K562 (cell line): ENCODE measurements around the gene CENPE. TPM values are rescaled to one million over a fixed set of nuclear protein-coding genes. Genes with fewer than 3 reads are reported as not detected.

ENCODE experiments used
- ATAC-seq: fragments of 200-7000 bp; cut with Tn5 transposase; 3 replicates; pipeline ENCODE4 v1.9.1; 2020; ENCODE audit warnings: moderate library complexity
- BruUV-seq: library from RNA; stranded (reverse); fragments of 400-500 nt; replicated peaks from 2 replicates; lab custom pipeline; 2021; lab: Mats Ljungman, UMichigan
- CTCF ChIA-PET: fragments of 300-600 bp; formaldehyde crosslinking; extraction: SDS; loops from one replicate; lab custom pipeline; 2021; ENCODE audit warnings: low intra/inter-chr PET ratio; lab: Yijun Ruan, JAX
- POLR2A ChIA-PET: fragments of 300-600, 350-650 bp; sonication (Branson Sonifier 250); formaldehyde crosslinking; extraction: SDS; loops from one replicate; lab custom pipeline; 2021; ENCODE audit warnings: antibody characterized with exemption, inconsistent platforms; lab: Yijun Ruan, JAX
- DNase-seq, 4 experiments: peaks; one replicate each; pipeline versions ENCODE4 v3.0.0 to v3.0.0-alpha.2; 2011 to 2018; ENCODE audit warnings: low spot score in 3 of 4, mixed read lengths in 3 of 4; ENCODE audit errors: extremely low read depth in 1 of 4
- FAIRE-seq: peaks from 2 replicates; lab custom pipeline; 2011; peaks lifted over from hg19 to GRCh38; lab: Jason Lieb, UNC
- H2AFZ ChIP-seq: 2 replicates; pipeline ENCODE4 v1.6.0; 2011; ENCODE audit warnings: low read depth, low read length, control low read depth, inconsistent platforms
- H3K27ac ChIP-seq: fragments of 200-600 bp; 3 replicates; pipeline ENCODE4 v1.8.0; 2011; ENCODE audit warnings: low read depth, mild to moderate bottlenecking, control low read depth, inconsistent platforms, low read length, moderate library complexity, mixed read lengths; ENCODE audit errors: extremely low read depth
- H3K27me3 ChIP-seq, 2 experiments: fragments of 300-600 bp in 1 of 2; 2 replicates in 1 of 2; 3 replicates in 1 of 2; pipeline versions ENCODE4 v1.6.0 to v1.8.0; 2011; ENCODE audit warnings: inconsistent platforms in 2 of 2, low read length in 2 of 2, mild to moderate bottlenecking in 1 of 2, mixed read lengths in 1 of 2, moderate library complexity in 1 of 2; ENCODE audit not compliant: control insufficient read depth in 2 of 2, insufficient read depth in 2 of 2
- H3K36me3 ChIP-seq: fragments of 300-600 bp; 3 replicates; pipeline ENCODE4 v1.8.0; 2011; ENCODE audit warnings: mild to moderate bottlenecking, low read length, inconsistent platforms; ENCODE audit not compliant: control insufficient read depth, insufficient read depth
- H3K4me1 ChIP-seq, 2 experiments: fragments of 200-600 bp in 1 of 2; replicated peaks in 1 of 2; 2 replicates in 1 of 2; 3 replicates in 1 of 2; pipeline versions ENCODE4 v1.5.1 to v1.8.0; 2011; ENCODE audit warnings: inconsistent platforms in 2 of 2, low read length in 2 of 2, mild to moderate bottlenecking in 1 of 2, mixed read lengths in 1 of 2, moderate library complexity in 1 of 2; ENCODE audit not compliant: control insufficient read depth in 2 of 2, insufficient read depth in 2 of 2
- H3K4me2 ChIP-seq: 2 replicates; pipeline ENCODE4 v1.6.1; 2011; ENCODE audit warnings: low read length, control low read depth, inconsistent platforms, mixed read lengths; ENCODE audit not compliant: insufficient read depth
- H3K4me3 ChIP-seq: fragments of 200-600 bp; sonication (generic), shearing (Covaris generic); 2 replicates; pipeline ENCODE4 v1.5.1; 2016; ENCODE audit warnings: control low read depth, inconsistent platforms
- H3K79me2 ChIP-seq: fragments of 200-600 bp; 3 replicates; pipeline ENCODE4 v1.8.0; 2011; ENCODE audit warnings: low read length, inconsistent platforms; ENCODE audit not compliant: control insufficient read depth, insufficient read depth
- H3K9ac ChIP-seq, 2 experiments: 2 replicates each; pipeline versions ENCODE4 v1.6.0 to v1.6.1; 2011; ENCODE audit warnings: low read depth in 2 of 2, low read length in 2 of 2, control low read depth in 1 of 2, inconsistent platforms in 1 of 2, mild to moderate bottlenecking in 1 of 2, mixed read lengths in 1 of 2; ENCODE audit not compliant: insufficient read depth in 1 of 2
- H3K9me1 ChIP-seq: one replicate; pipeline ENCODE4 v1.6.0; 2011; ENCODE audit warnings: inconsistent platforms, mild to moderate bottlenecking, low read length, moderate library complexity; ENCODE audit not compliant: control insufficient read depth, insufficient read depth
- H3K9me3 ChIP-seq: replicated peaks from 2 replicates; pipeline ENCODE4 v1.5.1; 2011; ENCODE audit warnings: low read depth, low read length, inconsistent platforms; ENCODE audit not compliant: control insufficient read depth, insufficient read depth
- H4K20me1 ChIP-seq: replicated peaks from 2 replicates; pipeline ENCODE4 v1.6.1; 2011; ENCODE audit warnings: low read length, inconsistent platforms, mixed read lengths; ENCODE audit not compliant: control insufficient read depth, insufficient read depth
- ARID2 ChIP-seq: fragments of 450-650 bp; IDR thresholded peaks from 2 replicates; pipeline ENCODE4 v1.6.1; 2017; ENCODE audit warnings: antibody characterized with exemption, mild to moderate bottlenecking
- BHLHE40 ChIP-seq: IDR thresholded peaks from 2 replicates; pipeline ENCODE4 v1.6.1; 2011; ENCODE audit warnings: low read length, improper control_type of control experiment
- DEAF1 ChIP-seq: fragments of 450-650 bp; formaldehyde crosslinking; IDR thresholded peaks from 2 replicates; pipeline ENCODE4 v1.4.0; 2020; ENCODE audit warnings: mild to moderate bottlenecking, moderate library complexity
- FOXP1 ChIP-seq: sonication (generic); formaldehyde crosslinking; IDR thresholded peaks from 2 replicates; pipeline ENCODE4 v1.8.0; 2022; ENCODE audit warnings: mild to moderate bottlenecking, missing genetic modification reagents
- REST ChIP-seq, 2 experiments: fragments of 450-650 bp; formaldehyde crosslinking in 1 of 2; IDR thresholded peaks; 2 replicates each; pipeline versions ENCODE4 v1.4.0 to v1.6.1; 2014 to 2020; ENCODE audit warnings: mild to moderate bottlenecking in 2 of 2, borderline replicate concordance in 1 of 2, low read depth in 1 of 2
- TAF1 ChIP-seq: IDR thresholded peaks from 2 replicates; pipeline ENCODE4 v1.6.1; 2011; ENCODE audit warnings: mild to moderate bottlenecking, low read length, moderate library complexity; ENCODE audit not compliant: insufficient read depth, control insufficient read depth, severe bottlenecking; ENCODE audit errors: extremely low read depth
- ZNF639 ChIP-seq, 2 experiments: fragments of 200-800 bp in 1 of 2; sonication (Bioruptor generic) in 1 of 2; sonication (generic) in 1 of 2; formaldehyde crosslinking in 1 of 2; IDR thresholded peaks in 1 of 2; conservative IDR thresholded peaks in 1 of 2; 2 replicates each; pipeline versions ENCODE4 v1.5.0 to v1.6.1; 2016 to 2020; ENCODE audit warnings: missing compliant biosample characterization in 1 of 2, missing genetic modification characterization in 1 of 2, missing genetic modification reagents in 1 of 2
- WGBS: fragments of 100-300 bp; shearing (Covaris generic); methylation state at CpG from one replicate; pipeline ENCODE4 v1.1.6; 2016; ENCODE audit warnings: low coverage, mixed read lengths; ENCODE audit not compliant: insufficient coverage; ENCODE audit errors: missing lambda C conversion rate; 5-methylcytosine and 5-hydroxymethylcytosine counted together
- in situ Hi-C: fragments of 300-500 bp; cut with MboI; formaldehyde crosslinking; loops from 4 replicates; pipeline ENCODE4 v1.15.0; 2018; ENCODE audit warnings: inconsistent platforms, mixed read lengths
- intact Hi-C: fragments of 100-400 bp; cut with micrococcal nuclease; formaldehyde crosslinking; loops from 2 replicates; pipeline ENCODE4 v1.14.2; 2022
- polyA plus RNA-seq, 8 experiments: library from polyadenylated mRNA; depleted of rRNA in 4 of 8; stranded (reverse) in 5 of 8; unstranded in 3 of 8; fragments of >200 nt; fragmentation: Nextera tagmentation in 2 of 8; fragmentation: Illumina TruSeq in 1 of 8; extraction: Ambion mirVana in 2 of 8; extraction: Trizol in 1 of 8; gene quantifications; 2 replicates each; pipeline versions ENCODE4 v1.2.1 to v1.2.3, GENCODE V29; 2011 to 2014; ENCODE audit warnings: inconsistent platforms in 1 of 8, missing spikeins in 1 of 8
- total RNA-seq, 7 experiments: library from RNA; depleted of rRNA in 6 of 7; stranded (reverse); fragments of >200 nt in 6 of 7; fragmentation: Illumina TruSeq in 2 of 7; extraction: Trizol in 2 of 7; gene quantifications; 2 replicates each; pipeline versions ENCODE4 v1.2.1 to v1.2.3, GENCODE V29; 2011 to 2021; ENCODE audit warnings: low replicate concordance in 1 of 7

Gene CENPE
- total and polyA plus RNA-seq, 9 of the 15 experiments (the other 6 are each of a cell fraction or from before 2014, with no cell fraction given), result 9.9 to 53.2 (median 27.4) TPM

DNA sequence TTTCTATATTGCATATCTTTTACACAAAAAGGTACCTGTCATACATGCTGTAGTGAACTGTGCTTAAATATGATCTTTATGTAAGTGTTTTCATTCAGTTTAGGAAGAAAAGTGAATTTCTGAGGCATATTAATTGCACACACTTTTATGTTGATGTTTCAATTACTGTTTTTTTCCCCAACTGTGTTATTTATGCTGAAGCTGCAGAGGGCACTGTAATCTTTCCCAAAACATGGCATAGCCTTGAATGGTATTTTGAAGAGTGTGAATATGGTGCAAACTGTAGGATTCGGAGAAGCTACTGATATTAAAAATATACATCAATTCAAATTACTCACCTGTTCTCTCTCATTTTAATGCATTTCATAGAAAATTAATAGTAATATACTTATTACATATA lies 6.0 kb upstream of the CENPE start:
- no peak overlapping the region for H3K4me2 ChIP-seq
- no peaks in the 10 kb centered on the region for H3K36me3 ChIP-seq
- whole genome bisulfite sequencing, result 4% methylated on average over 1 of the region's 1 CpG
- no peaks in the 10 kb centered on the region for H3K9me3 ChIP-seq
- H3K4me1 ChIP-seq, result no peaks in the 10 kb centered on the region
- ChIA-PET POLR2A (interaction anchor here (0.6 kb wide), 1 partner anchor 743 kb away, joined by 3 read pairs; no protein-coding TSS in a partner anchor), CTCF (interaction anchor here (0.6 to 1.3 kb wide), 3 partner anchors 563 to 729 kb away, joined by 3 to 5 read pairs (median 4); no protein-coding TSS in a partner anchor)
- no peak overlapping the region for H3K4me3 ChIP-seq
- in situ Hi-C loops (loop anchor here (25.0 kb wide), 2 partner anchors 583 to 733 kb away; no protein-coding TSS in a partner anchor), intact Hi-C loops (loop anchor here (10.0 kb wide), 1 partner anchor 271 kb away; no protein-coding TSS in a partner anchor)
- H3K9ac ChIP-seq, result no peak overlapping the region
- no peaks in the 10 kb centered on the region for H3K27me3 ChIP-seq
- no peaks in the 10 kb centered on the region for H3K79me2 ChIP-seq
- peak; percentile 54; the same call in 2 of the 3 replicates for ATAC-seq
- no peaks in the 10 kb centered on the region for H4K20me1 ChIP-seq
- H3K27ac ChIP-seq, result no peak overlapping the region
- no peak overlapping the region for H2AFZ ChIP-seq
- peak in 1 of 4 experiments; percentile 15 for DNase-seq
- FAIRE-seq, result peak; percentile 29
- no peaks in the 10 kb centered on the region for H3K9me1 ChIP-seq
- BruUV-seq, result no TSS peak
- TF ChIP-seq ZNF639 (CRISPR knock-in tag; conservative IDR thresholded peaks at IDR 0.05 in 1 of 2, IDR thresholded peaks at IDR 0.05 in 1 of 2) (no peak), FOXP1 (no peak), ARID2 (0 out of 2 replicates have a peak, but pooled peaks have one; percentile 33), REST (IDR thresholded peaks at IDR 0.05; ENCODE audit: borderline replicate concordance) (peak; percentile 59; the same call in 1 of the 2 replicates), REST (CRISPR knock-in tag; IDR thresholded peaks at IDR 0.05; ENCODE audit: low read depth) (no peak), TAF1 (no peak), DEAF1 (CRISPR knock-in tag) (peak; percentile 36; the same call in 1 of the 2 replicates), BHLHE40 (no peak)
